ENCODE measurements around the gene GPHN. TPM values are rescaled to one million over a fixed set of nuclear protein-coding genes. Genes with fewer than 3 reads are reported as not detected.

GPHN gene
- total and polyA plus RNA-seq, 2 of the 4 experiments (the other 2 are of a cell fraction) = 8.0 to 8.1 TPM

DNA sequence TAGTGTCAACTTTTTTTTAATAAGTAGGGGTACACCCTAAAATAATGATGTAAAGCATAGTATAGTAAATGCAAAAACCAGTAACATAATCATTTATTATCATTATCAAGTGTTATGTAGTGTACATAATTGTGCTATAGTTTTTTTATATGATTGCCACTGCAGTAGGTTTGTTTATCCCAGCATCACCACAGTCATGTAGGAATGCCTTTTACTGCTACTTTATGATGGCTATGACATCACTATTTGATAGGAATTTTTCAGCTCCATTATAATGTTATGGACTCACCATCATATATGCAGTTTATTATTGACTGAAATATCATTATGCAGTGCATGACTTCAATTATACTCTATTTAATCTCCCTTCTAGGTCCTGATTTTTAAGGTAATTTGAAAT, 121.6 kb downstream of the GPHN start:
- Histone ChIP-seq H3K27ac (ENCODE audit: insufficient read depth, low read length) (no peak overlapping the region), H4K5ac (ENCODE audit: low read depth, low read length) (no peak overlapping the region), H3K4ac (ENCODE audit: low read depth, low read length) (no peak overlapping the region), H3K9ac (ENCODE audit: low read depth, low read length) (no peak overlapping the region), H3K27me3 (ENCODE audit: control insufficient read depth, insufficient read depth, low read length) (no peaks in the 10 kb centered on the region), H2AK5ac (ENCODE audit: low read depth, low read length) (no peak overlapping the region), H3K4me3 (ENCODE audit: insufficient read depth, low read depth, low read length) (no peak overlapping the region), H3K4me2 (ENCODE audit: low read depth, low read length) (no peak overlapping the region), H3K18ac (ENCODE audit: low read depth, low read length) (no peak overlapping the region), H2AFZ (replicated peaks; ENCODE audit: low read length, poor library complexity) (no peak overlapping the region), H3K4me1 (ENCODE audit: control insufficient read depth, insufficient read depth, low read length) (no peaks in the 10 kb centered on the region), H3K23ac (ENCODE audit: low read depth, low read length) (no peak overlapping the region), H3K36me3 (ENCODE audit: control insufficient read depth, insufficient read depth, low read length) (no peaks in the 10 kb centered on the region), H2AK9ac (replicated peaks; ENCODE audit: low read depth, low read length, poor library complexity) (no peak overlapping the region), H3K9me3 (ENCODE audit: control insufficient read depth, insufficient read depth, low read length) (no peaks in the 10 kb centered on the region; the same call in 1 of the 2 replicates), H3K14ac (replicated peaks; ENCODE audit: low read depth, low read length) (no peak overlapping the region), H4K91ac (ENCODE audit: insufficient read depth, low read depth, low read length) (no peak overlapping the region), H2BK120ac (ENCODE audit: low read depth, low read length) (no peak overlapping the region), H3K9me1 (ENCODE audit: insufficient read depth, low read length) (0 out of 2 replicates have a peak, but pooled peaks cover 3% of the 10 kb centered on the region), H4K8ac (ENCODE audit: low read depth in 2 of 2, low read length in 2 of 2) (no peak overlapping the region), H3K79me1 (ENCODE audit: low read depth in 1 of 2, low read length in 2 of 2) (no peaks in the 10 kb centered on the region), H3K56ac (ENCODE audit: extremely low read depth, insufficient read depth, low read length) (no peak overlapping the region), H2BK5ac (ENCODE audit: low read depth, low read length, poor library complexity, severe bottlenecking) (no peak overlapping the region), H2BK15ac (ENCODE audit: low read depth, low read length) (no peak overlapping the region), H4K20me1 (ENCODE audit: insufficient read depth, low read length) (no peaks in the 10 kb centered on the region), H2BK20ac (ENCODE audit: low read depth, low read length) (no peak overlapping the region)
- ChIA-PET POLR2A (ENCODE audit: unreplicated experiment) (no interaction called here), CTCF (interaction anchor here (0.5 kb wide), 1 partner anchor 479 kb away, joined by 3 read pairs; no protein-coding TSS in a partner anchor)
- dilution Hi-C loops (cut with HindIII; ENCODE audit: low sequenced_read_pairs, unreplicated experiment) (no loop called here), in situ Hi-C loops (cut with MboI; ENCODE audit: low sequenced_read_pairs) (loop anchor here (10.0 to 25.0 kb wide), 2 partner anchors 485 to 658 kb away; no protein-coding TSS in a partner anchor), intact Hi-C loops (cut with micrococcal nuclease) (loop anchor here (5.0 kb wide), 1 partner anchor 503 kb away; no protein-coding TSS in a partner anchor)
- no peak for TF ChIP-seq CEBPB (IDR thresholded peaks at IDR 0.05; ENCODE audit: low read depth, low read length)
- no peak for TF ChIP-seq SMC3 (IDR thresholded peaks at IDR 0.05; ENCODE audit: low read depth, low read length)
- TF ChIP-seq CHD1 (IDR thresholded peaks at IDR 0.05; ENCODE audit: low read depth, low read length) = no peak
- TF ChIP-seq MXI1 (IDR thresholded peaks at IDR 0.05; ENCODE audit: borderline replicate concordance, low read depth, low read length) = no peak
- no peak for TF ChIP-seq RFX5 (IDR thresholded peaks at IDR 0.05; ENCODE audit: low read depth, low read length)
- no peak for TF ChIP-seq ELK1 (IDR thresholded peaks at IDR 0.05; ENCODE audit: borderline replicate concordance, low read depth, low read length)
- no peak for TF ChIP-seq NFE2L2 (IDR thresholded peaks at IDR 0.05; ENCODE audit: low read depth, low read length)
- TF ChIP-seq, protein P1, sequence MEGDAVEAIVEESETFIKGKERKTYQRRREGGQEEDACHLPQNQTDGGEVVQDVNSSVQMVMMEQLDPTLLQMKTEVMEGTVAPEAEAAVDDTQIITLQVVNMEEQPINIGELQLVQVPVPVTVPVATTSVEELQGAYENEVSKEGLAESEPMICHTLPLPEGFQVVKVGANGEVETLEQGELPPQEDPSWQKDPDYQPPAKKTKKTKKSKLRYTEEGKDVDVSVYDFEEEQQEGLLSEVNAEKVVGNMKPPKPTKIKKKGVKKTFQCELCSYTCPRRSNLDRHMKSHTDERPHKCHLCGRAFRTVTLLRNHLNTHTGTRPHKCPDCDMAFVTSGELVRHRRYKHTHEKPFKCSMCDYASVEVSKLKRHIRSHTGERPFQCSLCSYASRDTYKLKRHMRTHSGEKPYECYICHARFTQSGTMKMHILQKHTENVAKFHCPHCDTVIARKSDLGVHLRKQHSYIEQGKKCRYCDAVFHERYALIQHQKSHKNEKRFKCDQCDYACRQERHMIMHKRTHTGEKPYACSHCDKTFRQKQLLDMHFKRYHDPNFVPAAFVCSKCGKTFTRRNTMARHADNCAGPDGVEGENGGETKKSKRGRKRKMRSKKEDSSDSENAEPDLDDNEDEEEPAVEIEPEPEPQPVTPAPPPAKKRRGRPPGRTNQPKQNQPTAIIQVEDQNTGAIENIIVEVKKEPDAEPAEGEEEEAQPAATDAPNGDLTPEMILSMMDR (conservative IDR thresholded peaks at IDR 0.05; ENCODE audit: low read depth, low read length) = no peak
- TF ChIP-seq MAZ (IDR thresholded peaks at IDR 0.05; ENCODE audit: borderline replicate concordance, low read depth, low read length) = no peak
- no peak for TF ChIP-seq RAD21 (IDR thresholded peaks at IDR 0.05; ENCODE audit: low read length)
- no peak for TF ChIP-seq MAFK (IDR thresholded peaks at IDR 0.05; ENCODE audit: low read depth, low read length)
- TF ChIP-seq POLR2A (IDR thresholded peaks at IDR 0.05; ENCODE audit: low read depth, low read length) = no peak
- no peak for TF ChIP-seq FOS (IDR thresholded peaks at IDR 0.05; ENCODE audit: low read depth, low read length)
- no peak for TF ChIP-seq BHLHE40 (IDR thresholded peaks at IDR 0.05; ENCODE audit: low read depth, low read length)
- TF ChIP-seq, protein P2, sequence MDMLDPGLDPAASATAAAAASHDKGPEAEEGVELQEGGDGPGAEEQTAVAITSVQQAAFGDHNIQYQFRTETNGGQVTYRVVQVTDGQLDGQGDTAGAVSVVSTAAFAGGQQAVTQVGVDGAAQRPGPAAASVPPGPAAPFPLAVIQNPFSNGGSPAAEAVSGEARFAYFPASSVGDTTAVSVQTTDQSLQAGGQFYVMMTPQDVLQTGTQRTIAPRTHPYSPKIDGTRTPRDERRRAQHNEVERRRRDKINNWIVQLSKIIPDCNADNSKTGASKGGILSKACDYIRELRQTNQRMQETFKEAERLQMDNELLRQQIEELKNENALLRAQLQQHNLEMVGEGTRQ (IDR thresholded peaks at IDR 0.05; ENCODE audit: low read depth, low read length) = no peak
- TF ChIP-seq RCOR1 (IDR thresholded peaks at IDR 0.05; ENCODE audit: insufficient replicate concordance, low read length) = no peak
- no TSS peak for BruUV-seq (replicated peaks)
- no peak for ATAC-seq (ENCODE audit: low read depth)
- DNase-seq = no peak
